Chondrocyte (in vitro differentiated cells): ENCODE measurements around the gene ACTR3C. TPM values are rescaled to one million over a fixed set of nuclear protein-coding genes. Genes with fewer than 3 reads are reported as not detected.
"Not testable (repeated sequence)": the region's sequence is repeated elsewhere in the genome, so short reads cannot be mapped to it uniquely, and the experiment has no call there.

Source experiments
- DNase-seq: peaks from one replicate; pipeline ENCODE4 v3.0.0; 2021; ENCODE audit warnings: mixed read lengths, low spot score
- H3K27ac Mint-ChIP-seq: one replicate; pipeline ENCODE4 v1.8.0; 2021; ENCODE audit warnings: mild to moderate bottlenecking, moderate library complexity, mixed read lengths; ENCODE audit not compliant: unreplicated experiment
- H3K27me3 Mint-ChIP-seq: 2 replicates; pipeline ENCODE4 v1.8.0; 2021; ENCODE audit warnings: low read depth, mixed read lengths
- H3K36me3 Mint-ChIP-seq: 2 replicates; pipeline ENCODE4 v1.8.0; 2021; ENCODE audit warnings: low read depth, mixed read lengths
- H3K4me1 Mint-ChIP-seq: 2 replicates; pipeline ENCODE4 v1.8.0; 2021; ENCODE audit warnings: low read depth, mild to moderate bottlenecking, mixed read lengths
- H3K4me3 Mint-ChIP-seq: one replicate; pipeline ENCODE4 v1.8.0; 2021; ENCODE audit warnings: mild to moderate bottlenecking, moderate library complexity, mixed read lengths; ENCODE audit not compliant: unreplicated experiment
- H3K9me3 Mint-ChIP-seq: 2 replicates; pipeline ENCODE4 v1.8.0; 2021; ENCODE audit warnings: low read depth, mixed read lengths
- total RNA-seq: library from RNA; stranded (reverse); gene quantifications from 3 replicates; pipeline ENCODE4 v1.2.1, GENCODE V29; 2021
- TF ChIP-seq, protein P1 (sequence below): fragments of 200-600 bp; sonication (generic); IDR thresholded peaks from 2 replicates; pipeline ENCODE4 v1.5.0; 2021; ENCODE audit warnings: antibody characterized with exemption, mild to moderate bottlenecking, moderate library complexity

The ACTR3C gene
- total RNA-seq, 1 donor from 2014 or later = 0.25 TPM

DNA sequence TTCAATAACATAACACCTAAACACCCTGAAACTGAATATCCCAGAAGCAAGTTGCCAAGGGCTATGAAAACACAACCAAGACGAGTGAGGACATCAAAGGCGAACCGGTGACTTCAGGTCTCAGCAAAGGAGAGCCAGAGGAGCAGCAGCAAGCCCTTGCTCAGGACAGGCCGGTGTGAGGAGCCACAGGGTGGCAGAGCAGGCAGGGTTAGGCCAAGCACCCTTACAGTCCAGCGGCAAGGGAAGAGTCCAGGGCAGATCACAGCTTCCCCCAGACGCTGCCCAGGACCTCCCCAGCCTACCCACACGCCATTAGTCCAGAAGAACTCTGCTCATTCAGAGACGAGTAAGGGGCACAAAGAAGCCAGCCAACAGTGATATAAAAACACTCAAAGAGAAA is 27.7 kb downstream of the ACTR3C start:
- not testable (repeated sequence) for H3K4me3 Mint-ChIP-seq, H3K36me3 Mint-ChIP-seq, H3K27me3 Mint-ChIP-seq, H3K27ac Mint-ChIP-seq, H3K9me3 Mint-ChIP-seq, H3K4me1 Mint-ChIP-seq, DNase-seq

DNA sequence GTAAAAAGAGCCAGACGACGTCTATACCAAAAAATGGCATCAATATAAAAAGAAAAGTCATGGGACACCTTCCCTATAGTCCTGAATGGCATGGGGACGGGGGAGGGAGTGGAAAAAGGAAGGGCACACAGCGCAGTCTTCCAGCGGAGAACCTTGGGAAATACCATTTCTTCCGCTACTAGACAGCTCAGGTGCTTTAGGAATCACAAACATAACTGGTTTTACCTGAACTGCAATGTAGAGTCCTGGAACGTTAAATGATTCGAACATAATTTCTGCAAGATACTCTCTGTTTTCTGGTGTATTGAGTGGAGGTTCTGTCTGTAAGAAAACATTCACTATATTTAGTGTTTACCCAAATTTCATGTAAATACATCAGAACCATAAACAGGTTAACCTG is 28.3 kb downstream of the ACTR3C start:
- DNase-seq, H3K4me3 Mint-ChIP-seq: not testable (repeated sequence)

DNA sequence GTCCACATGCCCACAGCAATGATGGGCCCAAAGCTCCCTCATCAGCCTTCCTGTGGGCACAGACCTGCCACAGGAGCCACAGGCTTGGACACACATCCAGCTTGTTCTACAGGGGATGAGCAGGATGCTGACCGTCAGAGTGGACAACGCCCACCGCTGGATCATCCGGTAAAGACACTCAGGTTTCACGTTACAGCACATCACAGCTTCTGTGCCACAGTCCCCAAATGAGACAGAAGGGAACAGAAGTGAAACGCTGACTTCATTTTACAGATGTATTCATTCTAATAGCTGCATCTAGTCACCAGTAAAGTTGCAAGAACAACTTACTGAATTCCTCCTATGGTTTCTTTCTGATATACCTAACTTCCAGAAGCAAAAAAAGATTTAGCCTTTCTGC is 33.0 kb downstream of the ACTR3C start:
- not testable (repeated sequence) for H3K9me3 Mint-ChIP-seq, DNase-seq, H3K27me3 Mint-ChIP-seq, H3K4me3 Mint-ChIP-seq, H3K36me3 Mint-ChIP-seq, H3K4me1 Mint-ChIP-seq, H3K27ac Mint-ChIP-seq

More for the DNA sequence above, 28.3 kb downstream of the ACTR3C start:
- H3K4me1 Mint-ChIP-seq, H3K36me3 Mint-ChIP-seq, H3K27me3 Mint-ChIP-seq, H3K9me3 Mint-ChIP-seq, H3K27ac Mint-ChIP-seq: not testable (repeated sequence)

DNA sequence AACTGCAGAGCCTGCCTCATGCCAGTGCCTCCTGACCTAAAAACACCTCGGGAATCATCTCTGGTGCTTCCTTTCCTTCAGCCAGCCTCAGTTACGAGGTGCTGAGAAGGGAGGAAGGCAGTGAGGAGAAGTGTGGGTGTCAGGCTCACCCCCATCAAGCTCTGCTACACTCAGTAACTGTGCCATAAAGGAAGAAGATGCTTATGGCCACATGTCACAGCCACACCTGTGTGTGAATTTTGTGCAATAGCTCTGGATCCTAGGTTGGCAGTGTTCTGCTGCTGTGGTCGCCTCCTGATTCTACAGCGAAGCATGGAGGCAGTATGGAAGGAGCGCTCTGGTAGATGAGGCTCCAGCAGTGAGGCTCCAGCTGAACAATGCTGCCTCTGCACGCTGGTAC is 34.5 kb downstream of the ACTR3C start:
- not testable (repeated sequence) for H3K4me1 Mint-ChIP-seq, H3K4me3 Mint-ChIP-seq, H3K27ac Mint-ChIP-seq, H3K9me3 Mint-ChIP-seq, H3K36me3 Mint-ChIP-seq, DNase-seq, H3K27me3 Mint-ChIP-seq

DNA sequence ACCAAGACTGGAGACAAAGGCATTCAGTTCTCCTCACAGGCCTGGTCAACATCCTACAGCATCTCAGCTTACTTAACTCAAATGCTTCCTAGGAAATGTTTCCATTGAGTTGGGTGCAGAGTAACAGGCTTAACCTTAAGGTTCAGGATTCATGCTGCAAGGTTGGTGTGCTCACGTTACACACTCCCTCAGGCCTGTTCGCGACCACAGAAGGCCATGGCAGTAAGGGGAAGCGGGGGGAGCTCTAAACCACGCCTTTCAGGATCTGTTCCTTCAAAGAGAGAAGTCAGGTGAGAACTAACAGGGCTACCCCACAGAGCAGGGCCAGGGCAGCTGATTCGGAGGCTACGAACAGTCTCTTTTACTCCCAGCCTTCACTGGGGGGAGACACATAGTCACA is 35.5 kb downstream of the ACTR3C start:
- not testable (repeated sequence) for H3K4me1 Mint-ChIP-seq, H3K9me3 Mint-ChIP-seq, H3K36me3 Mint-ChIP-seq, H3K4me3 Mint-ChIP-seq, H3K27ac Mint-ChIP-seq, DNase-seq, H3K27me3 Mint-ChIP-seq

DNA sequence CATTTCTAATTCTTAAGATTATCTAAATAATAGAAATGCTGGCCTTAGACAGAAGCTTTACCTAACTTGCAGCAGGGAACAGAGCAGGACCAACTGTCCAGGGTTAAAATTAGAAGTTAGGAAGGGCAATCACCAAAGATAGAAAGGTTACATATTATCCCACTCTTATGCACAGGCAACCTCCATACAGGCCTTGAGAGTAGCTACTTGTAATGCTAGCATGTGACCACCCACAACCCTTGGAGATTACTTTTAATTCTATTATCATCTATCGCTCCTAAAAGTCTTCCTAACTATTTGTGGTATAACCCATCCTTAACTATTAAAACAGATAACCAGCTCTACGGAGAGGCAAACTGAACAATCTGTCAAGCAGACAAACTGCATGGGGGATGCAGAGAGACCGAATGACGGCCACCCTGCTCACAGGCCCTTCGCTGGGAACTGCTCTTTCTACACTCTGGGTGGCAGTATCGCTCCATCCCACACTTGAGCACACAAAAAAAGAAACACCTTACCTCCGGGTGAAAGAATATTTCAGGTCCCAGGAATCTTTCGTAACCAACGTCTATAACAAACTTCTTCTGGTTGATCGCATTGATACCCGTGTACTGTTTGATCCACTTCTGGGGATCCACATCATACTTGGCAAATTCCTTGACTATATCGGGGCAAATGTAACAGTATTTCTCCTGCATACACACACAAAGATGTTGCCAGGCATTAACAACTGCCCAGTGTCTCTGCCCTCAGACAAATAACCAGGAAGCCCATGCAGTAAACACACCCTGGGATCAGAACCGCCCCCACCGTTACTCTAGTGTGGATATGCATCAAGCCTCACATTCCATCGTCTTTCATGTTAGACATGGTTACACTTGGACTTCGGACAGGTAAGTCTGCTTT is 37.2 kb downstream of the ACTR3C start:
- not testable (repeated sequence) for H3K36me3 Mint-ChIP-seq, H3K9me3 Mint-ChIP-seq, DNase-seq, H3K4me3 Mint-ChIP-seq, H3K27me3 Mint-ChIP-seq, H3K27ac Mint-ChIP-seq, H3K4me1 Mint-ChIP-seq
- TF ChIP-seq, protein P1, sequence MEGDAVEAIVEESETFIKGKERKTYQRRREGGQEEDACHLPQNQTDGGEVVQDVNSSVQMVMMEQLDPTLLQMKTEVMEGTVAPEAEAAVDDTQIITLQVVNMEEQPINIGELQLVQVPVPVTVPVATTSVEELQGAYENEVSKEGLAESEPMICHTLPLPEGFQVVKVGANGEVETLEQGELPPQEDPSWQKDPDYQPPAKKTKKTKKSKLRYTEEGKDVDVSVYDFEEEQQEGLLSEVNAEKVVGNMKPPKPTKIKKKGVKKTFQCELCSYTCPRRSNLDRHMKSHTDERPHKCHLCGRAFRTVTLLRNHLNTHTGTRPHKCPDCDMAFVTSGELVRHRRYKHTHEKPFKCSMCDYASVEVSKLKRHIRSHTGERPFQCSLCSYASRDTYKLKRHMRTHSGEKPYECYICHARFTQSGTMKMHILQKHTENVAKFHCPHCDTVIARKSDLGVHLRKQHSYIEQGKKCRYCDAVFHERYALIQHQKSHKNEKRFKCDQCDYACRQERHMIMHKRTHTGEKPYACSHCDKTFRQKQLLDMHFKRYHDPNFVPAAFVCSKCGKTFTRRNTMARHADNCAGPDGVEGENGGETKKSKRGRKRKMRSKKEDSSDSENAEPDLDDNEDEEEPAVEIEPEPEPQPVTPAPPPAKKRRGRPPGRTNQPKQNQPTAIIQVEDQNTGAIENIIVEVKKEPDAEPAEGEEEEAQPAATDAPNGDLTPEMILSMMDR = peak; percentile 81

DNA sequence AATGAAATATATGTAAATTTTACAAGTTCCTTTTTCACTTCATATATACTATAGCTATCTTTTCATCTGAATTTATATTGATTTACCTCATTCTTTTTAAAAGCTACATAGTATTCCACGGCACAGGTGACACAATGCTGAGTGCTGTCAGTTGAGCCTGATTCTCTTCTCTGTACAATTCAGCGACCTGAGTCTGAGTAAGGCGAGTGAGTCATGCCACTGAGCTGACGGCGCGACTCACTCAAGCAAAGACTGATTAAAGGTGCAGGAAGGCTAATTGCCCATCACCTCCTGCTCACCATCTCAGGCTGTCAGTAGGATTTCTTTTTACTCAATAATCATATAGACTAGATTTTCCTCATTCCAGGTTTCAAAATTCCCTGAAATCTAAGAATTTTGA is 39.7 kb downstream of the ACTR3C start:
- not testable (repeated sequence) for DNase-seq, H3K4me1 Mint-ChIP-seq, H3K4me3 Mint-ChIP-seq, H3K27me3 Mint-ChIP-seq, H3K9me3 Mint-ChIP-seq, H3K27ac Mint-ChIP-seq, H3K36me3 Mint-ChIP-seq

DNA sequence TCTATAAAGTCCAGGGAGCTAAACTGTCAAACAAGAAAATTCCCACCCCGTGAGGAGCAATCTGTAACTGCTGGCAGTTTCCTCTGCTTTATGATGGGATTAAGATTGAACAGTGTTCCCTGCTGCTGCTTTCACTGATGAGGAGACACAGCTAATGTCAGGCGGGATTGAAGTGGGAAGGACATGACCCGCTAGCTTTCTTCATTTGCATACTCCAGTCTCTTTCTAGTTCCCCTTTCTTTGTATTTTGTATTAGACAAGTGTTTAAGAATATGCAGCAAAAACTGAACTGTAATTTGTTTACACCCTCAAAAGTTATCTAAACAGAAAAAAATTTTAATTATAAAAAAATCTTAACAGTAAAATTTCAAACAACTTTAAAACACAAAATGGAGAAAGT is 40.2 kb downstream of the ACTR3C start:
- not testable (repeated sequence) for H3K4me1 Mint-ChIP-seq, H3K36me3 Mint-ChIP-seq, H3K27ac Mint-ChIP-seq, H3K9me3 Mint-ChIP-seq, DNase-seq, H3K4me3 Mint-ChIP-seq
- peaks cover 13% of the 10 kb centered on the region for H3K27me3 Mint-ChIP-seq

DNA sequence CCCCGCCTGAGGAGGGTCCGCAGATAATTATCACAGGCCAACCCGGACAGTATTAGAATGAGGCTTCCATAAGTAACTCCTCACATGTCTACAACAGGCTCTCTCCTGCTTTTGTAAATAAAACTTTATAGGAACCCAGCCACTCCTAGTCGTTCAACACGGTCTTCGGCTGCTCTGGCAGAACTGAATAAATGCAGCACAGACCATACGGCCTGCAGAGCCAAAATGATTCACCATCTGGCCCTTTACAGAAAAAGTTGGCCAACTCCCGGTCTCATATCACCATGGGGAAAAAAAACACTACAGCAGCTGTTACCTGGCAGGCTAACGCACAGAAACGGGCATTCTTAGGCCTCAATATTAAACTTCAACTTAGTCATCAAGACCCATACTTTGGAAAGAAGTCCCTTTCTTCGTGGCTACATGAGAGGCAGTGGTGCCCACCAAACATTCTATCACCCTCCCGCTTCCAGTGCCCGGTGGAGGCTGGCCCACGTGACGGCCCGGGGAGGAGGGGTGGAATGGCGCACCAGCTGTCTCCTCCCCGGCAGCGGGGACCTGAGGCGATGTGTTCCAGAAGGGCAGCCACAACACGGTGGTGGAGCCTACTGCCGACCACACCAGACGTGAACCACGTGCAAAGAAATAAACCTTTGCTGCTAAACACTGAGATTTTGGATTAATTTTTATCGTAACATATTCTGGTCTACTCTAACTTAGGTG is 41.5 kb downstream of the ACTR3C start:
- H3K27ac Mint-ChIP-seq, H3K4me3 Mint-ChIP-seq, H3K4me1 Mint-ChIP-seq, H3K36me3 Mint-ChIP-seq, H3K9me3 Mint-ChIP-seq, DNase-seq: not testable (repeated sequence)
- H3K27me3 Mint-ChIP-seq = peaks cover 20% of the 10 kb centered on the region

DNA sequence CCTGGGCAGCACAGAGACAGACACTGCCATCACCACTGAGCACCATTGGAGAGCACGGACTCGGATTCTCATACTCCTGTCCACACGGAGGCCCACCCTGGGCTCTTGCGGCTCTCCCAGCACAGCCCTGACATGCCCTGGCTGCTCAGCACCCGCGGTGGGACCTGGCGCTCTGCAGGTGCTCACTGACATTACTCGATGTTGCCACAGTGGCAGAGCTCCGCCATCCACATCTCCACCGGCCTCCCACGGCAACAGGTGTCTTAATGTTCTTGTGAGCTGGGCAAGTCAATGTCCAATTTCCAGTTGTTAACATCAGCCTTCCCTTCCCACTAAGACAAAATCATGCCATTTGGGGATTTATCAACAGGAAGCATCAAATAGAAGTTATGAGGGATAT is 45.0 kb downstream of the ACTR3C start:
- peaks cover 23% of the 10 kb centered on the region for H3K27me3 Mint-ChIP-seq
- not testable (repeated sequence) for H3K4me1 Mint-ChIP-seq, H3K27ac Mint-ChIP-seq, H3K9me3 Mint-ChIP-seq, H3K4me3 Mint-ChIP-seq, H3K36me3 Mint-ChIP-seq, DNase-seq
